Esophagus squamous epithelium (tissue), 4 donors: Measurements from ENCODE around the gene EXOC3L4.

Experiments used
- CTCF ChIP-seq, 6 experiments: fragments of 450-650 bp in 4 of 6; fragments of 200-600 bp in 2 of 6; sonication (generic) in 2 of 6; IDR thresholded peaks; one replicate each; pipeline ENCODE4 v1.5.1; 2016 to 2019; ENCODE audit warnings: antibody characterized with exemption in 6 of 6, mild to moderate bottlenecking in 4 of 6, moderate library complexity in 4 of 6
- POLR2A ChIP-seq, 4 donors: fragments of 450-650 bp; IDR thresholded peaks; one replicate each; pipeline ENCODE4 v1.6.1; 2017; ENCODE audit warnings: antibody characterized with exemption in 4 of 4, mild to moderate bottlenecking in 4 of 4, moderate library complexity in 3 of 4

- TF ChIP-seq CTCF (IDR thresholded peaks at IDR 0.05) (no peak), POLR2A (IDR thresholded peaks at IDR 0.05) (no peak)
Measured at GRCh38 chr14:103095210-103095778, 769 bp downstream of the EXOC3L4 start.
